NCI-H2227 (cell line): ENCODE measurements around the gene GUCY1A2.

ENCODE experiments used
- DNase-seq: peaks from one replicate; lab custom pipeline; 2025; ENCODE audit not compliant: unreplicated experiment; lab: John Stamatoyannopoulos, UW

GUCY1A2 gene

GRCh38 chr11:106748059-106748458, 270.2 kb downstream of the GUCY1A2 start:
- no peak for DNase-seq

DNA sequence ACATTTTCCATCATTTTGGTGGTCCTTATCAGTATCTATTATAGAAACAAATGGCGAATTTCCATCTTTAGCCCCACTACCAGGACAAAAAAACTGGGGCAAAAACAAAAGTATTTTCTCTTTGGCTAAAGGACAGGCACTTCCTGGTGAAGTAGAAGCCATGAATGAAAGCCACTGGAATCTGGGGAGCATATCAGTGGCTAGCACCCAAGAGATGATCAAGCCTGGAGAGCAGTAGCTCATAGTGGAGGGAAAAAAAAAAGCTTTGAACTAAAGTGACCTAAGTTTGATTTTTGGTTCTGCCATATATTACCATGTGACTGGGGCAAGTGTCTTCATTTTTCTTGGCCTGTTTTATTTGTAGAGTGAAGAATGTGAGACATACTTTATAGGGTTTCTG, 272.3 kb downstream of the GUCY1A2 start:
- DNase-seq, result no peak

DNA sequence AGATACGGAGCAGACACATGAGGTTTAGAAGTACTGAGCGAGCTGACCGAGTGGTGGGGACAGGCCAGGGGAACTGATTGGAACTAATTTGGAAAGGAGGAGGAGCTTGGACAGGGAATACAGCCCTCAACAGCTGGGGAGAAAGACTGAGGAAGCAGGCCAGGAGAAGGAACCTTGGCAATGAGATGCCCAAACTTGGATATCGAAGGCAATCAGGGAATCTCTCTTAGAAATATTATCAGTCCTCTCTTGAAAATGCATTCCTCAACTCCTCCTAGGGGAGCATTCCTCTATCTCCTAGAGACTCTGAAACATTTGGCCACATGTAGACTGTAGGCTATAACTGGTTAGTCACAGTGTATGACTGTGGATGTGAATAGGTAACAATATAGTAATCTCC, 284.6 kb downstream of the GUCY1A2 start:
- DNase-seq, result no peak

DNA sequence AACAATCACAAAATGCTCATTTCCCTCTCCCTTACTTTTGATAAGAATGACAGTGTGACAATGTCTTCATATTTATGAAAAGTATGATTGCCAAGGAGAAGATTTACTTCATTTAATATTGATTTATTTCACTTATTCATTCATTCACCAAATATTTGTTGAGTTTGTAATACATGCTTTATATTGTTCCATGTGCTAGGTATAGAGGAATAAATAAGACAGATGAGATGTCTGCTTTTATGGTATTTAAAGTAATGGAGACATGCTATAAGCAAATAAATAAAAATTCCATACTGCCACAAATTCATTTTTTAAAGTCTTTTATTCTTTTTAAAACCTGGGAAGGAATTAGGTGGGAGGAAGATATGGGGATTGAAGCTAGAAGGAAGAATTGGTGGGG, 289.4 kb downstream of the GUCY1A2 start:
- no peak for DNase-seq

DNA sequence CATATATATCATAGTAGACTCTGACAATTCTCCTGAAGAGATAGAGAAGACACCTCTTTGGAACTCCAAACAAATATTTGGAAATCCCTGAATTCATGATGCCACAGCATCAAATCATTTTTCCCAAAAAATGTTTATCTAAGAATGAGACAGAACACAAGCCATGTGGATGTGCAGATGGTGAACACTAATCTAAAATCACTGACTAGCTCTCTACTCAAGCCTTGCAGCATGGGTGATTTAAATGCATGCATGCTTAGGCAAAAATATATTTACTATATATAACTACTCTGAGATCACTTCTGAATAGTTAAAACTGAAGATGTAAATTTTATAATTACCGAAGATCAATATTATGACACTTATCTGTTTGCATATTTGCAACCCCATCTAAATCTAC, 289.9 kb downstream of the GUCY1A2 start:
- no peak for DNase-seq

DNA sequence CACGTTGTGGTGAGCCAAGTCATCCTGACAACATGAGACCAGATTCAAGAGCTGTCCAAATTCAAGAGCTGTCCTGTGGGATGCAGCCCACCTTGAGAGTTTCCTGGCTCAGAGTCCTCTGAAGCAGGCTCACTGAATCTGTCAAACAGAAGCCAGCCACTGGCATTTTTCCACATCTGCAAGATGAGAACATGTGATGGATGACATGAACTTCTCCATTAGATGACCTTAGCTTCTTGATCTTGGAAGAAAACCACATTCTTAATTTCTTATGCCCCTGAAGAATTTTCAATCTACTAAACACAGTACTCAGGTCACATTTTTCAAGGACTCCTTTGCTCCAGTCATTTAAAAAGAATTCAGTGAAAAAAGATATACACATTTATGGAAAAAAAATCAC, 291.0 kb downstream of the GUCY1A2 start:
- DNase-seq, result no peak

GRCh38 chr11:106724293-106724892, 293.9 kb downstream of the GUCY1A2 start:
- no peak for DNase-seq

- DNase-seq, result no peak
Observed at GRCh38 chr11:106723071-106723470, 295.2 kb downstream of the GUCY1A2 start.

GRCh38 chr11:106717222-106717621, 301.1 kb downstream of the GUCY1A2 start:
- DNase-seq, result no peak

GRCh38 chr11:106714199-106714598, 304.1 kb downstream of the GUCY1A2 start:
- no peak for DNase-seq

- DNase-seq, result peak; percentile 1
Observed at GRCh38 chr11:106708348-106708747, 309.9 kb downstream of the GUCY1A2 start.

DNA sequence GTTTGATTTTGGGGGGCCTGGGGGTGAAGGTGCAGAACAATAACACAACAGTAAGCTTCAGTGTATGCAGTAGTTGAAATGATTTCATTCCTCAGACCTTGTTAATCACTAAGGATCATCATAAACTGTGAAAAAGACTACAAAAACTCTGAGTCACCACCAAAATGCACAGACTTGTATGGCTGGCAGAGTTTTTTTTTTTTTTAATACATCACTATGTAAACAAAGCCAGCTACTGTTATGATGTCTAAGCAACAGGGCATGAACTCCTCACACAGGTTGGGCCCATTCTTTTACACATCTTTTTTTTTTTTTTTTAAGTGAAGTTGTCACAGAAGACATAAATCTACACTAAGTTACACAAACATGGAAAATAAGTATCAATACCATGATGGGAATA, 311.9 kb downstream of the GUCY1A2 start:
- DNase-seq, result no peak

- no peak for DNase-seq
Observed at GRCh38 chr11:106702805-106703204, 315.5 kb downstream of the GUCY1A2 start.

- no peak for DNase-seq
Observed at GRCh38 chr11:106697058-106697457, 321.2 kb downstream of the GUCY1A2 start.

DNA sequence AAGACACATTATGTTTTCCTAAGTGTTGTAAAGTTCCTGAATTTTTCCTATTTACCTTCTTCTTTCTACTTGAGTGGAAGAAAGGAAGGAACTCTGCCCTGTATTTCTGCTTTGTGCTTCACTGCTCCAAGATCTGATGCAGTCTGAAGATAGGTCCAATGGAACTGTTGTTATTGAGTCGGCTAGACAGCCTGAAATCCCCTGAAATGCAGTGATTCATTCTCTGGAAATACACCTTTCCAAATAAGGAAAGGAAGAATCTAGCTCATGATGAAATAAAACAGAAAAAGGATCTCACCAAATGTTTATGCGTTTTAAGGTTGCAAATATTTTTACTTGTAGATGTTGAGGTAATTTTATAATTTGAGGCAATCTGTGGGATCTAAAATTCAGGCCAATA, 322.8 kb downstream of the GUCY1A2 start:
- no peak for DNase-seq

- no peak for DNase-seq
Observed at GRCh38 chr11:106694501-106694900, 323.8 kb downstream of the GUCY1A2 start.

- DNase-seq, result no peak
Observed at GRCh38 chr11:106691807-106692365, 326.4 kb downstream of the GUCY1A2 start.

DNA sequence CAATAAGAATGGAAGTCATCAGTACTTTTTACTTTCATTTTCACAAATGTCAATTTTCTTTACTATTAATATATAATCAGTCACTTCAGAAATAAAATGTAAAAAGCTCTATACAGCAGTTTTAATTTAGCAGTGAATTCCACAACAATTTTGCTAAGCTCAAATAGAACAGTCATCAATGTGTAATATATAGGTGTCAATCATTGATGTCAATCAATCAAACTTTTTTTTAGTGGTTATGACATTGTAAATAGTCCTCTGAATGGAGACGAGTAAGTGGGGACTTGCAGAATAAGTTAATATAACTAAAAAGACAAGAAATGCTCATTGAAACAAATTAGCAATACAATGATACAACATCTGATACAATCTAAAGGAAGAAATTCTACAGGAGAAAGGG, 327.4 kb downstream of the GUCY1A2 start:
- DNase-seq, result no peak

- DNase-seq, result no peak
Observed at GRCh38 chr11:106684944-106685343, 333.3 kb downstream of the GUCY1A2 start.

- no peak for DNase-seq
Observed at GRCh38 chr11:106683435-106683834, 334.8 kb downstream of the GUCY1A2 start.

DNA sequence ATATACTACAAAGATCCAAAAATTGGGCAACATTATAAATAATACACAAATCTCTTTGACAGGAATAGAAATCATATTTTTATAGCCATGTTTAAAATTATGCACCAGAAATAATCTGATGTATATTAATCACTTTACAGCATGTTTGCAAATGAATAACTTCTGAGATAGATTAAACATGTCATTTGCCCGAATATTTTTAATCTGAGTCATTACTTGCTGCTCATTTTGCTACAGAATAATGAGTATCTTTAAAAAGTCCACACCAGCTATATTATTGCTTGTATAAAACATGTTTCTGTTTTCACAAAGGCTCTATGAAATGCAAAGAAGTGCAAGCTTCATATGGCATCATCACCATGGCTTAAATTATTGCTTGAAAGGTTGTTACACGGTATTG, 336.8 kb downstream of the GUCY1A2 start:
- no peak for DNase-seq

DNA sequence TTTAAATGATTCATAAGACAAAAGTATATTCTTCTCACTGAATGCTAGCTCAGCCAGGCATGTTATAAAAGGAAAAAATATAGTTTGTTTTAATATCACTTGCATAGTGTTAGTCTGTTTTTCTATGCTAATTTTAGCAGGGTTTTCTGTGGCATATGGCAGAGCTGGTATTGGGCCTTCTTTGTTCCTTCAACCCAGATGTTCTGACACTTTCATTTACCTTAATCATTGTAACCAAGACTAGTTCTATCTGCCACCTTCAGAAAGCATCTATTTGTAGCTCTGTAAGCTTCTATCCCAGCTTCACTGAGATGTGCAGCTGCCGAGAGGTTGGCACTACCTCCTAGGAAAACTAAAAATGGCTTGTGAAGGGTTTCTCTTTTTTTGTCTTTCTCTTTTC, 338.7 kb downstream of the GUCY1A2 start:
- DNase-seq, result no peak

- no peak for DNase-seq
Observed at GRCh38 chr11:106679181-106679580, 339.1 kb downstream of the GUCY1A2 start.
